Type B pancreatic cell (in vitro differentiated cells): ENCODE measurements around the gene CPNE2. TPM values are rescaled to one million over a fixed set of nuclear protein-coding genes. Genes with fewer than 3 reads are reported as not detected.

Experiments used
- DNase-seq: peaks from one replicate; pipeline ENCODE4 v3.0.0; 2021; ENCODE audit warnings: mixed read lengths; ENCODE audit not compliant: unreplicated experiment; ENCODE audit errors: extremely low spot score
- H3K27ac Mint-ChIP-seq: 2 replicates; pipeline ENCODE4 v1.8.0; 2021; ENCODE audit warnings: mild to moderate bottlenecking, mixed read lengths
- H3K27me3 Mint-ChIP-seq: 2 replicates; pipeline ENCODE4 v1.8.0; 2021; ENCODE audit warnings: mixed read lengths
- H3K36me3 Mint-ChIP-seq: 2 replicates; pipeline ENCODE4 v1.8.0; 2021; ENCODE audit warnings: mixed read lengths
- H3K4me1 Mint-ChIP-seq: one replicate; pipeline ENCODE4 v1.8.0; 2021; ENCODE audit warnings: mixed read lengths; ENCODE audit not compliant: unreplicated experiment
- H3K4me3 Mint-ChIP-seq: 2 replicates; pipeline ENCODE4 v1.8.0; 2021; ENCODE audit warnings: mild to moderate bottlenecking, mixed read lengths
- H3K9me3 Mint-ChIP-seq: 2 replicates; pipeline ENCODE4 v1.8.0; 2021; ENCODE audit warnings: mixed read lengths
- CTCF ChIP-seq: fragments of 200-600 bp; sonication (generic); conservative IDR thresholded peaks from 2 replicates; pipeline ENCODE4 v1.5.0; 2021; ENCODE audit warnings: antibody characterized with exemption, mild to moderate bottlenecking
- total RNA-seq: library from RNA; stranded (reverse); gene quantifications from 2 replicates; pipeline ENCODE4 v1.2.1, GENCODE V29; 2021; ENCODE audit warnings: low replicate concordance

The CPNE2 gene
- total RNA-seq, 1 donor from 2014 or later: 28.8 TPM

GRCh38 chr16:57190136-57190535 is 97.8 kb downstream of the CPNE2 start:
- no peaks in the 10 kb centered on the region for H3K9me3 Mint-ChIP-seq
- H3K27ac Mint-ChIP-seq: no peak overlapping the region
- H3K36me3 Mint-ChIP-seq: no peaks in the 10 kb centered on the region
- DNase-seq: no peak
- H3K4me3 Mint-ChIP-seq: no peak overlapping the region
- TF ChIP-seq CTCF: no peak
- H3K27me3 Mint-ChIP-seq: no peaks in the 10 kb centered on the region
- H3K4me1 Mint-ChIP-seq: peaks cover 36% of the 10 kb centered on the region

DNA sequence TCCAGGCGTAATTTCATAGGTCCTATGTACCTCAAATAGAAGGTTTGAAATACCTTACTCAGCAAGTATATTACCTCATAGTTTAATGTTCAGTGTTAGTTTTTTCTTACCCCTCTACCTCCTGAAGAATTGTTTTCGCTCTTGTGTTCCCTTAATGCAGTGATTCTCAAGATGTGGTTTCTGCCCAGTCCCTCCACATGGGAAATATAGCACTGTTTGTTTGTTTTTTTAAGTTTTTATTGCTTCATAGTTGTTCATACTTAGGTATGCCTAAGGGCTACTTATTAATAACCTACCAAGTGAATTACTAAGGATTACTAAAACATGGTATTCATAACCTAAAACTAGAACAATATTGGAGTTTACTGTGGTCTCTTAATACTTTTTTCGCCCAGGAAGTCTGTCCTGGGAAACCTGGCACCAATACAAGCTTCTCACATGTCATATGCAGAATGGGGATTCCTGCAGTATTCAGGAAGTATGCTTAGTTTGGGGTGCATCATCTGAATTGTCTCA is 98.7 kb downstream of the CPNE2 start:
- Mint-ChIP-seq H3K4me1 (peaks cover 35% of the 10 kb centered on the region), H3K36me3 (no peaks in the 10 kb centered on the region), H3K27ac (no peak overlapping the region), H3K4me3 (peak overlapping the region; percentile 24), H3K27me3 (no peaks in the 10 kb centered on the region), H3K9me3 (no peaks in the 10 kb centered on the region)
- TF ChIP-seq CTCF: no peak
- DNase-seq: no peak

- H3K36me3 Mint-ChIP-seq: no peaks in the 10 kb centered on the region
- no peak for TF ChIP-seq CTCF
- no peaks in the 10 kb centered on the region for H3K9me3 Mint-ChIP-seq
- no peak for DNase-seq
- no peaks in the 10 kb centered on the region for H3K27me3 Mint-ChIP-seq
- no peak overlapping the region for H3K4me3 Mint-ChIP-seq
- peaks cover 38% of the 10 kb centered on the region for H3K4me1 Mint-ChIP-seq
- H3K27ac Mint-ChIP-seq: no peak overlapping the region
Observed at GRCh38 chr16:57192146-57192545, 99.8 kb downstream of the CPNE2 start.

GRCh38 chr16:57192720-57193486 is 100.5 kb downstream of the CPNE2 start:
- Mint-ChIP-seq H3K4me1 (peaks cover 35% of the 10 kb centered on the region), H3K4me3 (no peak overlapping the region), H3K27ac (no peak overlapping the region)

GRCh38 chr16:57194512-57194911 is 102.1 kb downstream of the CPNE2 start:
- Mint-ChIP-seq H3K9me3 (peaks cover 6% of the 10 kb centered on the region), H3K27ac (peak overlapping the region; percentile 57), H3K4me1 (peaks cover 37% of the 10 kb centered on the region), H3K36me3 (peaks cover 9% of the 10 kb centered on the region), H3K27me3 (no peaks in the 10 kb centered on the region), H3K4me3 (no peak overlapping the region)
- DNase-seq: no peak
- no peak for TF ChIP-seq CTCF

More at GRCh38 chr16:57192720-57193486, 100.5 kb downstream of the CPNE2 start:
- no peak for TF ChIP-seq CTCF
- Mint-ChIP-seq H3K36me3 (no peaks in the 10 kb centered on the region), H3K9me3 (no peaks in the 10 kb centered on the region), H3K27me3 (no peaks in the 10 kb centered on the region)
- DNase-seq: no peak
